Esophagus squamous epithelium (tissue), 4 donors: Measurements from ENCODE around the gene LACTBL1.

ENCODE experiments used
- POLR2A ChIP-seq, 4 donors: fragments of 450-650 bp; IDR thresholded peaks; one replicate each; pipeline ENCODE4 v1.6.1; 2017; ENCODE audit warnings: antibody characterized with exemption in 4 of 4, mild to moderate bottlenecking in 4 of 4, moderate library complexity in 3 of 4
- TF ChIP-seq, protein P1 (sequence below), 6 experiments: fragments of 450-650 bp in 4 of 6; fragments of 200-600 bp in 2 of 6; sonication (generic) in 2 of 6; IDR thresholded peaks; one replicate each; pipeline ENCODE4 v1.5.1; 2016 to 2019; ENCODE audit warnings: antibody characterized with exemption in 6 of 6, mild to moderate bottlenecking in 4 of 6, moderate library complexity in 4 of 6

DNA sequence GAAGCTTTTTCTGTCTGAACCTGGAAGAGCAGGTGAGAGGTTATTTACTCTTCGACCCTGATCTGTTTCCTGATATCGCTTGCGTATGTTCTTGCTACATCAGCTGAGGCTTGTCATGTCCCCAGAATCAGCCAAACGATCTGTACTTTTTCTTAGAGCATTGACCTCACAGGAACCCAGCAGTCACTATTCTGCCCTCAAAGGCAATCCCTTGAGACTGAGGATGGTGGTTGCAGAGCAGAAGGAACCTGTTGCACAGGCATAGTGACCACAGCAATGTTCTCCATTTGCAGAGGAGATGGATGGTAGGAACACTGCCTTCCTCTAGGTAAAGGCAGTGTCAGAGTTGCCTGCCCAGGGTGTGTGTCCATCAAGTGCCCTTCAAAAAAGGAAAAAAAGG lies 11.3 kb upstream of the LACTBL1 start:
- TF ChIP-seq, protein P1, sequence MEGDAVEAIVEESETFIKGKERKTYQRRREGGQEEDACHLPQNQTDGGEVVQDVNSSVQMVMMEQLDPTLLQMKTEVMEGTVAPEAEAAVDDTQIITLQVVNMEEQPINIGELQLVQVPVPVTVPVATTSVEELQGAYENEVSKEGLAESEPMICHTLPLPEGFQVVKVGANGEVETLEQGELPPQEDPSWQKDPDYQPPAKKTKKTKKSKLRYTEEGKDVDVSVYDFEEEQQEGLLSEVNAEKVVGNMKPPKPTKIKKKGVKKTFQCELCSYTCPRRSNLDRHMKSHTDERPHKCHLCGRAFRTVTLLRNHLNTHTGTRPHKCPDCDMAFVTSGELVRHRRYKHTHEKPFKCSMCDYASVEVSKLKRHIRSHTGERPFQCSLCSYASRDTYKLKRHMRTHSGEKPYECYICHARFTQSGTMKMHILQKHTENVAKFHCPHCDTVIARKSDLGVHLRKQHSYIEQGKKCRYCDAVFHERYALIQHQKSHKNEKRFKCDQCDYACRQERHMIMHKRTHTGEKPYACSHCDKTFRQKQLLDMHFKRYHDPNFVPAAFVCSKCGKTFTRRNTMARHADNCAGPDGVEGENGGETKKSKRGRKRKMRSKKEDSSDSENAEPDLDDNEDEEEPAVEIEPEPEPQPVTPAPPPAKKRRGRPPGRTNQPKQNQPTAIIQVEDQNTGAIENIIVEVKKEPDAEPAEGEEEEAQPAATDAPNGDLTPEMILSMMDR (IDR thresholded peaks at IDR 0.05), result no peak
- TF ChIP-seq POLR2A (IDR thresholded peaks at IDR 0.05), result no peak
